Hematopoietic multipotent progenitor cell treated with erythropoietin and hydrocortisone succinate and interleukin-3 and kit ligand, for 17 days (in vitro differentiated cells): Measurements from ENCODE around the gene CTU2.

Source experiments
- DNase-seq: peaks from one replicate; pipeline ENCODE4 v3.0.0-alpha.2; 2015; ENCODE audit warnings: low spot score

CTU2 gene

DNA sequence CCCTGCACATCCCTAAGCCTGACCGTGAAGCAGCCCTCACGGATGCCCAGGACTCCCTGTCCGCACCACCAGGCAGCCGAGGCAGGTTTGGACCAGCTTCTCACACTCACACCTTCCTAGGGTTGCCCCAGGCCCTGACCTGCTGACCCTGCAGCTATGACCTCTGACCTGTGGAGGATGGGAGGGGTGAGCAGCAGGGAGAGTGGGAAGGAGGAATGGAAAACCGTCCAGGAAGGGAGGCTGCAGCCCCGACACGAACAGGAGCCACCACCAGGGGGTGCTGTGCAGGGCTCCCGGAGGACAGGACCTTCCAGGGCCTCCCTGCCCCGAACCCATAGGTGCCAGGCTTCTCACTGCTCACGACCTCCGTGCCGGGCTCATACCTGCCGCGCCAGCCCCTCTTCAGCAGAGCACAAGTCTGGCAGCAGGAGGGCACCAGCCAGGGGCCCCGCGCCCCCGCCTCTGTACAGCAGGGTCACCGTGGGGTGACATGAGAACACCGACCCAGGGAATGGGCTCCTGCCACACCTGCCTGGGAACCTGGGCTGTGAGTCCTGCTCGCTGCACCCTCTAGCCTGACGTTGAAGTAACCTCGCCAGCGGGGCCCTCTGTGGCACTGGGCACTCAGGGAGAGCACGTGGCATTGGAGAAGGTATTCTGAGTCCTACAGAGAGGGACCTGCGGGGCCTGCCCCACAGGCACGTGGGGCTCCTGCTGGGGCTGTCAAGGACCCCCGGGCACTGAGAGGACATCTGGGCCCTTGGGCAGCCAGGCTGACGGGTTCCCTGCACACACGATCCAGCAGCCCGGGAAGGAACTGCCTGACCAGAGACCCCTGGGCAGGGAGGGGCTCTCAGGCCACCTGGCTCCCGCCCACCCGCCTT is 37.6 kb downstream of the CTU2 start:
- peak; percentile 77 for DNase-seq

DNA sequence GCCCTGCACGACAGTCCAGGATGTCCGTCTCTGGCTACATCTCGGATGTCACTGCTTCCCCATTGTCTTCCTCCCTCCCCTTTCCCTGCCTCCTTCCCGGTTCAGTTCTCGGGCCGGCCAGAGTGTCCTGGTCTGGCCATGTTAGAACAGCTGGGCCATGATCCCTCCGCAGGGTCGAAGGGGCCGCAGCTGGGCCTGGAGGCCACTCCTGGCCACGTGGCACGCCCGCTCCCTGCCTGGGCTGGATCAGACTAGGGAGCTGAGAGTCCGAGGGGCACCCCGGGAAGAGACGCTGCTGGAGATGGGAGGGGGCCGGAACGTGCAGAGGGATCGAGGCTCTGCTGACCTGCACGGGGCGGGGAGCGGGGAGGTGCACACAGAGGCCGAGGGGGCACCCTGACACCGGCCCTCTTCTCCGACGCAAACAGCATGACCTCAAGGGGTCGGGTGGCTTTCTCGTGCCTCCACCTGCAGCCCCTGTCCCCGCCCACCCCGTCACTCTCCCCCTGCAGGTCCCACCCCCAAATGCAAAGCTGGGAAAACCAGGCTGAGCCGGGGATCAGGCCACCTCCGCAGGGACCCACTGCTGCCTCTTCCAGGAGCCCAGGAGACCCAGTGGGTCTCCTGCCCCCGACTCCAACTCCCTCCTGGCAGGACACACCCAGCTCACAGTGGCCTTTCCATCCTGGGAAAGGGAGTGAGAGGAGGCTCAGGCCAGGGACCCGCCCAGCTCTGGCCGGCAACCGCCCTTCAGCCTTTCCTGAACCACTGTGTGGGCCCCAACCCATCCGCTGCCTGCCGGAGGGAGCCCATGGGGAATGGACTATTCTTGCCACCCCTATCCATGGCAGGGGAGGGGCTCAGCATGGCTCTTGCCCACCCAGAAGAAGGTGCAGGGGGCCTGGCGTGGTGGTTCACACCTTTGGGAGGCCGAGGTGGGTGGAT is 38.5 kb downstream of the CTU2 start:
- no peak for DNase-seq

DNA sequence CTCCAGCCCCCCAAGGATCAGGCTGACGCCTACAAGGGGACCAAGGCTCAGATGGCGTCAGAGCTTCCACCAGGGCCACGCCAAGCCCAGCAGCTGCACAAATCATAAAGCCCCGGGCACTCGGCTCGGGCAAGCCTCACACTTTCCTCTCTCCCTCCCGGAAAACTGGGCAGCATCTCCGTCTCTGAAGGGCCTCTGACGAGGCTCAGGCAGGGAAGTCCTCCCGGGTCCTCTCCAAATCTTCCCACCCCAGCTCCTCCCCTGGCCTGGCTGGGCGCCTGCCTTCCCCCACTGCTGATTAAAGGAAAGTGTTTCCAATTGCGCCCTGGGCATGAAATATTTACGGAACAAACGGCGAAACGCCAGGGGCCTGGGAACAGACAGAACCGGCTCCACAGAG is 40.2 kb downstream of the CTU2 start:
- DNase-seq: no peak

DNA sequence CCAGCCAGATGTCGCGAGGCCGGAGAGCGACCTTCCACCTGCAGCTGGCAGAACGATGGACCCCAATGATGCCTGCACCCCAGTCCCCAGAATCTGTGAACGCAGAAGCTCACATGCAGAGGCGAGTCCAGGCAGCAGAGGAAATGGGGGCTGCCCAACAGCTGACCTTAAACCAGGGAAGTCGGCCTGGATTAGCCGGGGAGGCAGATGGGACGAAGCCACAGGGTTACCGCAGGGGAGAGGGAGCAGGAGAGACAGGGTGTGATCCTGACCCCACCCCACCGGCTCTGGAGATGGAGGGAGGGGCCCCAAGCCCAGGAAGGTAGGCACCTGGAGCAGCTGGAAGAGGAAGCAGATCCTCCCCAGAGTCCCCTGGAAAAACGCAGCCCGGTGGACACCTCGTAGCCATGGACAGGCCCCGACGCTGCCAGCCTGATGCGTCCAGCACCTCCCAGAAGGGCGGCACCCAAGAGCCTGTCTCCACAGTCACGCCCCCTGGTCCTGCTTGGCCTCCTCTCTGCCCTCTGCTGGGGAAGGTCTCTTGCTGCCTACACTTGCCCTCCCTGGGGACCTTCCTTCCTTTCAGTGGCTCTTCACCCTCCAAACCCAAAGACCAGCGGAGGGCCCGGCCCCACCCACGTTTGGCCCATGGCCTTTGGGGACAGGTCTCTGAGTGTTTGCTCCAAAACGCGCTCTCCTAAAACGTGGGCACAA is 41.4 kb downstream of the CTU2 start:
- DNase-seq: peak; percentile 72

DNA sequence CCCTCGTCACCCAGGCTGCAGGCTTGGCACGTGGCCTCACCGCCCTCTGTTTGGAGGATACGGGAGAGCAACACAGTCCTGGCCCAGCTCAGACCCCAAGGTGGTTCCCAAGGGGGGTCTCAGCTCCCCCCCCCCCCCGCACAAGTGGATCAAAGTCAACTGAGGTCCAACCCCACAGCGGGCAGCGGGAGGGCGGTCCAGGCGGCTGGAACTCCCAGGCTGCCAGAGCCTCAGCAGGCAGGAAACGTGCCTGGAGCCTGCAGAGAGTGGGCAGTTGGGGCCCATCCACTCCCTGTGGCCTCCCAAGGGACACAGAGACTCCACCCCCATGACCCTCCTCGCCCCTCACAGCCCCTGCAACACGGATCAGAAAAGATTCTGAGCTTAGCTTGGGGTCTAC is 42.1 kb downstream of the CTU2 start:
- no peak for DNase-seq

DNA sequence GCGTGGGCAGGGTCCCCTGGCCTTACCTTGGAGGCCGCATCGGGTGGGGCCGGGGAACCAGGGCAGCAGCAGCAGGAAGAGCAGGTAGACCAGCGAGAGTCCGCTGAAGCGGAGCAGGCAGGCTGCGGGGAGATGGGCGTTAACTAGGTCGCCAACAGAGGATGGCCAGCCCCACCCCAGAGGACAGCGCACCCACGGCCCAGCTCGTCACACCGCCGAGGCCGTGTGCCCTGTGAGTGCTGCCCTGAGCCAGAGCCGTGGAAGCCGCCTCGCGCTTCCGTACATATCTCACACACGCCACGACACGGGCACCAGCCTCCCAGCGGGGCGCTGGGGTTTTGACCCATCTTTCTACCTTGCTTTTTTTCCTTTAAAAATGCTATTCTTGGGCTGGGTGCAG is 43.1 kb downstream of the CTU2 start:
- no peak for DNase-seq

DNA sequence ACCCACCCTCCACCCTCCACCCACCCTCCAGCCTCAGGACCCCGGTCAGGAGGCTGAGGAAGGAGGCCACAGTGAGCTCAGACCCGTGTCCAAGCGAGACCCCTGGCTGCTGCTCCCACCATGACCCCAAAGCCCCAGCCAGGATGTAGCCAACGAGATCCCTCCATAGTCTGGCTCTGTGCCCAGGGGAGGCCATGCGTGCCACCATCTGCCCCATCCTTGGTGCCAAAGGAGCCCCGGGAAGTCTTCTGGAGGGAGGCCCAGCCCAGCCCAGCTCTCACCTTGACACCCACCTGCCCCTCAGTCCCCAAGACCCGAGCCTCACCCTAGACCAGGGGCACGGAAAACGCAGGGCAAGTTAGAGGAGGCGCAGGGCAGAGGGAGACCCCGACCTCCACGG is 44.6 kb downstream of the CTU2 start:
- no peak for DNase-seq

DNA sequence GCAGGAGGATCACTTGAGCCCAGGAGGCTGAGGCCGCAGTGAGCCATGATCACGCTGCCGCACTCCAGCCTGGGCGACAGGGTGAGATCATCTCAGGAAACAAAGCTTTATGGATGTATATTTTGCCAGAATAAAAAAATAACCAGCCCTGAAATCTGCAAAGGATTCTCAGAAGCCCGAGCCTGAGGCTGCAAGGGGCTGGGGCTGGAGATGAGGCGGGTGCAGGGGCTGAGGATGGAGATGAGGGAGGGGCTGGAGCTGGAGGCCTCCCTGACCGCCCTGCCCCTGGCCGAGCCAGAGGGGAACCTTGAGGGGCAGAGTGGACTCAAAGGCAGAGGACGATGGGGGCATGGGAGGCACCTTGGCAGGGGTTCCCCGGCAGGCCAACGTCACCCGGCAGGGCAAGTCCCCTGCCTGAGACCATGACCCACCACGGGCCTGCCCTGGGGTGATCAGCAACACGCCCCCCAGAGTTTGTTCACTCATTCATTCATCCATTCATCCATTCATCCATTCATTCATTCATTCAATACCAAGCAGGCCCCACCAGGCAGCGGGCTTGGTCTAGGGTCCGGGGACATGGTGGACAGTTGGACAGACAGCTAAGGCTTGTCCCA is 46.2 kb downstream of the CTU2 start:
- no peak for DNase-seq

DNA sequence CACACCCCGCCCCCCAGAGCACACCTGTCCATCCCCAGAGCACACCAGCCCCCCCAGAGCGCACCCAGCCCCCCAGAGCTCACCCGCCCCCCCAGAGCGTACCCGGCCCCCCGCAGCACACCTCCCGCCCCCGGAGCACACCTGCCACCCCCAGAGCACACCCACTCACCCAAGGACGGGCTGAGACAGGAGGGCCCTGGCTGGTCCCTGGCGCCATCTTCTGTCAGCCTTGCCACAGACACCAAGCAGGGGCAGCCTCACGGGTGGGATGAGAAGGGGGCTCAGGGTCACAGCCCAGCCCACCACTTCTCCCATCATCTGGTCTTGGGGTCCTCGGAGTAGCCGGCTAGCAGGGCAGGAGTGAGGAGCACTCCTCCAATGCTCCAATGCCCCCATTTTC is 46.9 kb downstream of the CTU2 start:
- DNase-seq: no peak

DNA sequence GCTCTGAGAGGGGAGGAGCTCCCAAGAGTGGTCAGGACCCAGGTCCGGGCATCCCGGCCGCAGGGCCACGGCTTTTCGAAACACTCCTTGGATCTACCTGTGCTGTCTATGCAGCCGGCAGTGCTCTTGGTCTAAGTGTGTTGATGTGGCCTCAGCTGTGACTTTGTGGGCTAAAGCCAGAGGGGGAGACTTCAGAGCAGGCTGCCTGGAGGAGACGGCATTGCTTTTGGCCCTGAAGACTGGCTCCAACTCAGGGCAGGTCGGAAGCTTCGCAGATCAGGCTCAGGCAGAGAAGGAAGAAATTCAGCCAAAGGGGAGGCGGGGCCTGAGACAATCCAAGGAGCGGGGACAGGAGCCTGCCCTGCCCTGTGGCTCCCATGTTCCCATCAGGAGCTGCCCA is 47.3 kb downstream of the CTU2 start:
- no peak for DNase-seq

DNA sequence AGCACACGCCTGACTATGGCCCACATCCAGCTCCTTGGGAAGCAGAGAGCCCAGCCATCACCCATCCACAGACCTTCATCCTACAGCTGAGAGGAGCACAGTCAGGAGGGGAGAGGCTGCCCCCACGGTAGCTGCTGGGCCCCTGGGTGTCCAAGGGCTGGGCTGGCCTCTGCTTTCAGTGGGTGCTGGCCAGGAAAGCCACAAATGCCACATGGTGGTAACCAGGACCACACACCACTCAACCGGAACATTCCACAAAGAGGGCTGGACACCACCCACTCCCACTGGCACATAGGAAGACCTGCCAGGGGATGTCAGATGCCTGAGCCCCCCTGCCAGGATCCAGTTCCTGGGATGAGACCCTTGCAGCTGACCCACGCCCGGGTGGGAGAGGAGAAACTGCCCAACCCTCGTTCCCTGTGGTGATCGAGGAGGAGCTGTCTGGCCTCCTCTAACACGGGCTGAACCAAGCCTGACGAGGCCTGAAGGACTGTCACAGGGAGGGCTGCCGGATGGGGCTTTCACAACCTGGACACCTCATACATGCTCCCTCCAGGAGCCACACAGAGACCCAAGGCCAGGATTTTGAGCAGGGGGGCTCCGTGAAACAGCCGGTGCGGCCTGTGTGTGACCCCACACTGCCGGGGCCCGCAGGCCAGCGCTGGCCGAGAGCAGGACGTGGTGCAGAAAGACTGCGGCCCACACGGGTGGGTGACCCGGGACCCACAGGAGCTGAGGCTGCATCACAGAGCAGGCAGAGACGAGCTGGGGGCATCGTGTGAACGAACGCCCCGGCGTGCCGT is 48.0 kb downstream of the CTU2 start:
- DNase-seq: no peak

DNA sequence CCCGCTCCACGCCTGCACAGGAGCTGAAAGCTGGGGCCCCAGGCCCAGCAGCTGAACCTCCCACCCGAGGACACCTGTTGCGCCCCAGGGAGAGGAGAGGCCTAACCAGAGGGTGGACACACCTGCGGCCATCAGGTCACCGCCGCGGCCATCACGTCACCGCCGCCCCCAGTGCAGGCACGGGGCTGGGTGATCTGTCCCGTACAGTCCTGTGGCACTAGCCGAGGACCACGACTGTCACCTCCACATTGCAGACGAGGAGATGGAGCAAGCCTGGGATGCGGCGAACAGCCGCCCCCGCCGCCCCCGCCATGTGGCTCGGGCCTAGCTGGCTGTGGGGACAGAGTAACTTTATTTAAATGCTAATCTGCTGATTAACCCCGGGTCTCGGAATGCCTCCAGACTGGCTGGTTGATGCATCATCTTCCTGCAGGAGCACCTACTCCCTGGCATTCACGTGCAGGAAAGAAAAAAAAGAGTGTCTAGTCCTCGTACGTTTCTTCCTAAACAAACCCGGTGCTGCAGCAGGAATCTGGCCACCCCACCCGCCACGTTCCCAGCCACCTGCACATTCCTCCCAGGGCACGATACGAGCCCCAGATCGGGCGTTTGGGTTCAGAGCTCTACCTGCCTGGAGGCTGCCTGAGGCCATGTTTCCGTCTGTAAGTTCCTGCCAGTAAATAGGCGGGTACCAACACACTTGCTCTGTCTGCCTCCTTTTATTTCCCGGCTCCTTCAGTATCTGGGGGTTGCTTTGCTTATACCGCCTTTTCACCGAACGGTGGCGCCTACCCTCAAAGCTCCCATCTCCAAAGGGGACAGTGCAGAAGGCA is 48.8 kb downstream of the CTU2 start:
- DNase-seq: no peak

DNA sequence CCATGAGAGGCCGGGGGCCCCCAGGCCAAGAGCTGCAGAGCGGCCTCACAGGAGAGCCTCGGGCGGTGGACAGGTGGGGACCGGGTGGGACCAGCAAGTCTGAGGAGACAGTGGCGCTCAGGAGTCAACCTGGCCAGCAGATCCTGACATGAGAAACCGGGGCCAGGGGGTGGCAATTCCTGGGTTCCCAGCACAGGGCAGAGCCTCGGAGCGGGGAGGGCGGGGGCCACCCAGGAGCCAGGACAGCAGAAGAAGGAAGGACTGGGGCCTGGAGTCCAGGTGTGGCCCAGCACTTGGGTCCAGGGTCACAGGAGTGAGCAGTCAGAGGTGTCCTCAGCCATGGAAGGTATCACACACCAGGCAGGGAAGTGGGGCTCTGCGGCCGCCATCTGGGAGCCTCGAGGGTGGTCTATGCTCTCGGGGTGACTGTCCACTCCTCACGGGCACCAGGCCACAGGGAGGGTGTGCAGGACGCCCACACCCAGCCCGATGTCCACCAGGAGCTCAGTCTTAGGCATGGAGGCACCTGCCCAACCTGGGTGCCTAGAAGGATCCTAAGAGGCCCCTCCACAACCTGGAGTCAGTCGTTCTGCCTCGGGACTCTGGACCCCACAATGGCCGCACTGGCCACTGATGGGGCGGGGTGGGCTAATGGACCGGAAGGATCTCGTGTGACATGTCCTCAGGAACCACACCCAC is 49.6 kb downstream of the CTU2 start:
- DNase-seq: no peak

DNA sequence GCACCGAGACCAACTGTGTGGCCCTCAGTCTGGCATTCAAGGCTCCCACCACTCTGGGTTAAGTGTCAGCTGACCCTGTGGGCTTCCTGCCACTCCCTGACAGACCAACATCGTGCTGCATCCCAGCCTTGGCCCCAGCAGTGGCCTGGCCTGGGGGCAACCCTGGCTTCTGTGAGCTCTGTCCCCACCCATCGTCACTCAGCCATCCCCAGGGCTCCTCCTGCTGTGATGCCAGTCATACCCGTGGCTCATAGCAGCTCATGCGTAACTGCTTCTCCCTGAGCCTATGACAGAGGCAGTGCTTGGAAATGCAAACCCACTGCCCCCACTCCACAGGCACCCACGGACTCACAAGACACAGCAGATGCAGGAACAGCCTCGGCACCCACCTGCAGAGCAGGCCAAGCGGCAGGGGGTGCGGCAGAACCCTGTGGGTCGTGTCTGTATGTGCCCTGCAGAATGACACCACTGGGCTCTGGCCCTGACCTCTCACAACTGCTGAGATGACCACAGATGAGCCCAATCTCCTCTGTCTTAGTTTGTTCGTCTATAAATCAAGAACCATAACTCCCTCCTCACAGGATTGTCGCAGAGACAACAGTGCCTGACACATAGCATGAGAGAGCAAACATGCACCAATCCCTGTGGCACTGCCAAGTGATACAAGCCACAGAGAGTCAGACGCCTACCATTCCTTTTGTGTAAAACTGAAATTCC is 52.1 kb downstream of the CTU2 start:
- no peak for DNase-seq

DNA sequence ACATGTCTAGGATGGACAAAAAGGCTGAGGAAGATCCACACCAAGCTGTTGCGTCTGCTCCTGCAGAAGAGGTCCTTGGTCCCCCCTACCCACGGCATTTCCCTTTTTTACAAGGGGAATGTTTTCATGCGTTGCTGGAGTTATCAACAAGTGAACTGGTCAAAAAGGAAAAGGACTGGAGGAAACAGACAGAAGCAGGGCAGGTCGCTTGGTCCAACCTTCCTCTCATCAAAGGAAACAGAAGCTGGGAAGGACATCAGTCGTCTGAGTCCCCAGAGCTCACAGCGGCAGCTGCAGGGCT is 52.6 kb downstream of the CTU2 start:
- no peak for DNase-seq

DNA sequence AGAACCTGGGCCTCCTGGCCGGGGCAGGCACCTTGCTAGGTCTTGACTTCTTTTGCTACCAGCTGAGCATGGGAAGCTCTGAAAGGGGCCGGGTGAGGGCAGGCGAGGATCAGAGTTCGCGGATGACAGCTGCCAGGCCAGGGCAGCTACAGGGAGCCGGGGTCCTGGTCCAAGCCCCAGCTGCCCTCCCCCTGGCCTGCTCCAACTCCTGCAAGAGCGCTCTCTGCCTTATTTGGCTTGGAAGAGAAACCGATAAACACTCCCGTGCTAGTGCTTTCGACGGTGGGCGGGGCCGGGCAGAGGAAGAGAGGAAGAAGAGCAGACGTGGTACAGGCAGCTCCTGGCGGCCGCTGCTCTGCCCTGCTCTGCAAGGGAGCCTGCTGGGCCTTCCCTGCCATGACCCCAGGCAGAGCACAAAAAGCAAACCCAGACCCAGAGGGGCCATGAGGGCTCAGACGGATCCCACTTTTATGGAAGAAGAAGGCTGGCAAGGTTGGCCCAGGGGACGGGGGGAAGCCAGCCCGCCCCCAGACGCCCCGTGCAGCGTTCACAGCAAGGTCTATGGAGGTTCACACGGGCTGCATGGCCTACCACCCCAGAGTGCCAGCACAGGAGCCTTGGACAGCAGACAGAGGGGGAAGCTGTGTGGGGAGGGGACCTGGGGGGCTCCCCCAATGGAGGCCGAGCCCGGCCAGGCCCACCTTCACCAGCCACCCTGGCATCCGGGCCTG is 53.1 kb downstream of the CTU2 start:
- DNase-seq: no peak

DNA sequence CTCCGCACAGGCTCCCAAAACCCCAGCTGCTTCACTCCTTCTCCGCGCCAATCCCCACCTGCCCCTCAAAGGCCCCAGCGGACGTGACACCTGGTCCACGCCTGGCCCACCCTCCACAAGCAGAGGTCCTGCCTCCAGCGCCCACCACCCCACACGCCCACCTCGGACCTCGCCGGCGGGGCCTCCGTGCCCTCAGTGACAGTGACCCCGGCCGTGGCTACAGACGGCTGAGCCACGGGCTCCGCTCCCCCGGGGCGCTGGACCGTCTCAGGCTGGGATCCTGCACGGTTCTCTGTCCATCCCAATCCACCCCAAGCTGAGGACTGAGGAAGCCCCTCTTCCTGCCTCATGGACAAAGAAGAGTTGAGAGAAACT is 53.7 kb downstream of the CTU2 start:
- no peak for DNase-seq

DNA sequence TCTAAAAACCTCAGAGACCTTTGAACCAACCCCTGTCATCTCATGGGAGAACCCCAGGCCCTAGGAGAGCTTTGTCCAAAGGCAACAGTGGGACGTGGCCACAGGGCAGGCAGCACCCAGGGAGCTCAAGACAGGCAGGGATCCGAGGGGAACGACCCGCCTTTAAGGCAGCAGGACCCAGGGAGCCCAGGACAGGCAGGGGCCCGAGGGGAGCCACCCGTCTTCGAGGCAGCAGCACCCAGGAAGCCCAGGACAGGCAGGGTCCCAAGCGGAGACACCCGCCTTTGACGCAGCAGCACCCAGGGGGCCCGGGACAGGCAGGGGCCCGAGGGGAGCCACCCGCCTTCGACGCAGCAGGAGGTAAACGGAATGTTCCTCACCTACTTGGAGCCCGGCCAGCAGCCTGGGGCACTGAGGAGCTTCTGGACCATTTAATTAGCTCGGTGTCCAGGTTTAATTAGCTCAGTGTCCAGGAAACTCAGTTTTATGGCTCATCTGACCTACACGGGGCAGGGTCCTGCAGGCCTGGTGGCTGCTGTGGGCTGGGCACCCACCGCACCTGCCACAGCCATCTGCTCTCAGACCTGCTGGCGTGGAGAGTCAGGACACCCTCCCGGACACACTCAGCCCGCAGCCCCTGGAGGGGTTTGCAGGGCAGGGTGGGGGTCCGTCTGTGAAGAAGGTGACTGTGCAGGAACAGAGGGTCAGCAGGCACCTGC is 54.3 kb downstream of the CTU2 start:
- no peak for DNase-seq
